Colon (tissue), 2 donors: ENCODE data around the gene THOC6.

ENCODE experiments used
- FAIRE-seq: peaks from 2 replicates; lab custom pipeline; 2012; peaks lifted over from hg19 to GRCh38; lab: Jason Lieb, UNC
- donor health status: control.
- donor health status: control.

Gene THOC6

DNA sequence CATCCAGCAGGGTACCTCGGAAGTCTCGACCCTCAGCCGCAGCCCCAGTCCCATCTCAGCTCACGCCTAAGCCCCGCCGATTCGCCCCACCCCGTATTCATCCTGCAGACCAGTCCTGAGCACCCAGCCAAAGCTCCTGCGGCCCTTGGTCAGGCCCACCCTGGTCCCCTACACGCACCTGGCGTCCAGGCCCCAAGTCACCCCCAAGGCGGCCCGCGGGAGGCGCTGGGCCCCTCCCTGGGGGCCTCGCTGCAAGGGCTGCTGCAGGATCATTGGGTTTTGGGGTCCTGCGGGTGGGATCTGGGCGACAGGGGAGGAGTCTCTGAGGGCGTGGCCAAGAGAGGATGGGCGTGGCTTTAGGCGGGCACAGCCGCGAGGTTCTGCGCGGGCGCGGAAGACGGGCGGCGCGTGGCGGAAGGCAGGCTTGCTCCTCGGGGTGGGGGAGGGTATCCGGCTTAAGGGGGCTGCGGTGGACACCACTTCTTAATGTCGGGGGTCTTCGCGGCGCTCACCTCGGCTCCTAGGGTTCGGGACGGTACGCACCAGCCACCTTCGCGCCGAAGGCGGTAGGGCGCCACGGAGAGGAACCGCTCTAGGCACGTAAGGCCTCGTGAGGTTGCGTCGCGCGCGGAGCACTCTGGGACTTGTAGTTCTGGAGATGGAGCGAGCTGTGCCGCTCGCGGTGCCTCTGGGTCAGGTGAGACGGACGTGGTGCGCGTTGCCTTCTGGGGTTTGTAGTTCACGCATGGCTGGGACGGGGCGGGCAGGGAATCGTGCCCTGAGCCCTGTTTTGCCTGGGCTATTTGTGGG is at the start of gene THOC6, which contains the start of gene HCFC1R1:
THOC6 (plus strand) TSS at position 367 of the 810 bp plus-strand sequence; CDS start at position 659, 292 bp downstream.
HCFC1R1 (minus strand) TSS at position 274 of the 810 bp plus-strand sequence; CDS start at position 273, 1 bp downstream.
- FAIRE-seq = no peak

GRCh38 chr16:2974319-2975056 is 49.3 kb upstream of the THOC6 start:
- FAIRE-seq = no peak

- no peak for FAIRE-seq
Observed at GRCh38 chr16:2975161-2975795, 48.6 kb upstream of the THOC6 start.

GRCh38 chr16:2976201-2976600 is 47.6 kb upstream of the THOC6 start:
- no peak for FAIRE-seq

DNA sequence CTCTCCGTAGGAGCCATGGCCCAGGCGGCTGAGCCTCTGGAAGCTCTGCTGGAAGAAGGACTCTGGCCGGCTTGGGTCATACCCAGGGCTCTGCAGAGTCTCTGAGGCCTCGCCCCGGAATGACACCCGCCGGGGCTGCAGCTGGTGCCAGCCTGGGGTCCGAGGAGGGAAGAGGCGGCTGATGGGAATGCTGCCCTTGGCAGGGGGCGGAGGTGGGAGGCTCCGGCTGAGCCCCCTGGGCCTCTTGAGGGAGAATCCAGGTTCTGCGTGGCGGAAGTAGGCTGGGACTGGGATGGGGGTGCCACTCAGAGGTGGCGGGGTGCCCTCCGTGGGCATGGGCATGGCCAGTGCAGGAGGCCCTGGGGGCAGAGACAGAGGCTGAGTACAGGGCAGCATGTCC is 47.2 kb upstream of the THOC6 start:
- FAIRE-seq = no peak

DNA sequence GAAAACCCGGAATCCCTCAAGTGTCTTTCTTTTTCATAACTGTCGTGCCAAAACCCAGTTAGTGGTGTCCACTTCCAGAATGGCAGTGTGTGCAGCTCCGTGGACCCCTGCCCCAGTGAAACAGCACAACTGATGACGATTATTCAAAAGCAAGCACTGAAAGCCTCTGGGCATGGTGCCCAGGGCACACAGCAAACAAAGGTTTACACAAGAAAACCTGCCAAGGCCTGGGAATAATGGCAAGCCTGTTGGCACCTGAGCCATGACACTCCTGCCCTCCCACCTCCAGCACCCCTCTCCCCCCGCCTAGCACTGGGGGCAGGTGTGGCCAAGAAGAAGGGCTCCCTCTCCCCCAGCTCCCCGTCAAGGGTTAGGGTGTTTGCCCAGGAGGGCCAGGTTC is 46.4 kb upstream of the THOC6 start:
- FAIRE-seq = no peak

GRCh38 chr16:2979669-2980226 is 44.1 kb upstream of the THOC6 start:
- FAIRE-seq = no peak

DNA sequence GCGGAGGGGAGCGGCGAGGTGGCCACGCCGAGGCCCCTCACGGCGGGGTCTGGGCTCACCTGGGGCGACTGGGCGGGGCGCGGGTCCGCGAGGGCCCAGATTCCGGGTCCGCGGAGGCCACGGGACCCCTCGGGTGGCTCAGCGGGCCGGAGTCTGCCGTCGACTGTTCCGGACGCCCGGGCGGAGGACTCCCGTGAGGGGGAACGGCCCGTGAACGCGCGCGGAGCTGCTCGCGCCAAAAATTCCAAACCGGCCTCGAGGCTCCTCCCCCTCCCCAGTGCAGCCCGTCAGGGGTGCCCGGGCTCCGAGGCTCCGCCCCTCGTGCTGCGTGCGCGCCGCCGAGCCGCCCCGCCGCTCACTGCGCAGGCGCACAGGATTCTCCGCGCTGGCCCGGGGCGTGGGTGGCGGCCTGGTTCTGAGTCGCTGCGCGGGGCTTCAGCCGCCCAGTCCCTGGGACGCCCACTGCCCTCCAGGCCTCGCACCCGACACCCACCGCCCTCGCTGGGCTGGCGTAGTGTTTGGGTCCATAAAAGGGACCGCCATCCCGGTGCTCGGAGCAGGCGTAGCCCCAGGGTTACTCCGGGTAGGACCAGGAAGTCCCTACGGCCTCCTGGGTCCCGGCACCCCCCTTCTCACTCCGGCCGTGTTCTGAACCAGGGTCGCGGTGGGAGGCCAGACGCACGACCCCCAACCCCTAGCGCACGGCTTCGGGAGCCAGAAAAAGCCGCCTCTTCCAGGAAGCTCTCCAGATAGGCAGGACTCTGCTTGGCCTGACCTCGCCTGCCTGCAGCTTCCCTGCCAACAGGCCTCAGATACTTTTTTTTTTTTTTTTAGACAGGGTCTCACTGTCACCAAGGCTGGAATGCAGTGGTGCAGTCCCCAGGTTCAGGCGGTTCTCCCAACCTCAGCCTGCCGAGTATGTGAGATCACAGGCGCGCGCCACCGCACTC is 43.3 kb upstream of the THOC6 start, which contains the start of gene PKMYT1:
PKMYT1 (minus strand) TSS at position 220 of the 950 bp plus-strand sequence. CDS start 789 bp downstream, outside the sequence.
- no peak for FAIRE-seq

DNA sequence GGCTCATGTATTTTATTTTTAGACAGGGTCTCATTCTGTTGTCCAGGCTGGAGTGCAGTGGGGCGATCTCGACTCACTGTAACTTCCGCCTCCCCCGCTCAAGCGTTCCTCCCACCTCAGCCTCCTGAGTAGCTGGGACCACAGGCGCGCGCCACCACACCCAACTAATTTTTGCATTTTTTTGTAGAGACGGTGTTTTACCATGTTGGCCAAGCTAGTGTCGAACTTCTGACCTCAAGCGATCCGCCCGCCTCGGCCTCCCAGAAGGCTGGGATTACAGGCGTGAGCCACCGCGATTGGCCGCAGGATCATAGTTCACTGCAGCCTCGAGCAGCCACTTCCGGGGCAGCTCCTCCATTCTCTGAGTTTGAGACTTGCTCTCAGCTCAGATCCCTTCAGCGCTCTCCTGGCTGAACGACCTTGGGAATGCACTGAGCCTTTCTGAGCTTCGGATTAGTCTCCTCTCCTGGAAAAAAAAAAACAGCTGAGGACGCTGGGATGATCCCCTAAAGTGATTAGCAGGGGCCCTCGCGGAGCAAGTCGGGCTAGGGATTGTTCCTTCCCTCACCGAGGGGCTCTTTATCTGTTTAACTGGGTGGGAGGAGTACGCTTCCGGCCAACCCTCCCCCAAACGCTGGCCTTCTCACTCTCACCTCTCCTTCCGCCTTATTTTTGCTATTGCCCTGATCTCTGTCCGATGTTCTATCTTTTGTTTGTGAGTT is 42.5 kb upstream of the THOC6 start:
- FAIRE-seq = no peak

DNA sequence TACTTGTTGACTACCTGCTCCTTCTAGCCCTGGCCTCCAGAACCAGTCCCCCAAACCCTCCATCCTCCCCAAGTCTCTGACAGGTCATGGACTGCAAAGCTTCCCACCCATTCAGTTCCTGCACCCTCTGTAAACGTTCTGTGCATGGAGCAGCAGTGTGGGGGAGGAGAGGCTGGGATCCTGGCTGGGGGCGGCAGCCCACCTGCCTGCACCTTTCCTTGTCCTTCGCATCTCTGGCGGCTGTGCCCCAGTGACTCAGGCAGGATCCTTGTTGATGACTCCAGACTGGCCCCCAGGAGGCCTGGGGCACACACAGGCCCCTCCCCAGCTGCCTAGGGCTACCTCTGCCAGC is 42.0 kb upstream of the THOC6 start:
- FAIRE-seq = no peak

GRCh38 chr16:2982402-2982801 is 41.4 kb upstream of the THOC6 start:
- no peak for FAIRE-seq

- no peak for FAIRE-seq
Observed at GRCh38 chr16:2983706-2984136, 40.1 kb upstream of the THOC6 start.

DNA sequence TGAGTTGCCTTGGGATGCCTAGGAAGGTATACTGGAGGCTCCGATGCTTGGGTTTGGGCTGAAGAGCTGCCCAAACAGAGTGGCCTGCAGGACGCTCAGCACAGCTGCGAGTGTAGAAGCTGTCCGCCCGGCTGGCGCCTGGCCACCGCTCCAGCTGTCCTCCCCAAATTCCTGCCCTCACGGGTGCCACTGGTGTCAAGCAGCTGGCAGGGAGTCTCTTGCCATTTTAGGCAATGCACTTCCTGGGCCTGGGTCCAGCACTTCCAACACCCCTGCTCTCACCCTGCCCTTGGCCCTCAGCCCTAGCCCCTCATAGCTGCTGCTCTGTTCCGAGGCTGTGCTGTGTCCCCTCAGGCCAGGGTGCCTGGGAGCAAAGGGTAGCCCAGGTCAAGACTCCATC is 38.4 kb upstream of the THOC6 start:
- no peak for FAIRE-seq

DNA sequence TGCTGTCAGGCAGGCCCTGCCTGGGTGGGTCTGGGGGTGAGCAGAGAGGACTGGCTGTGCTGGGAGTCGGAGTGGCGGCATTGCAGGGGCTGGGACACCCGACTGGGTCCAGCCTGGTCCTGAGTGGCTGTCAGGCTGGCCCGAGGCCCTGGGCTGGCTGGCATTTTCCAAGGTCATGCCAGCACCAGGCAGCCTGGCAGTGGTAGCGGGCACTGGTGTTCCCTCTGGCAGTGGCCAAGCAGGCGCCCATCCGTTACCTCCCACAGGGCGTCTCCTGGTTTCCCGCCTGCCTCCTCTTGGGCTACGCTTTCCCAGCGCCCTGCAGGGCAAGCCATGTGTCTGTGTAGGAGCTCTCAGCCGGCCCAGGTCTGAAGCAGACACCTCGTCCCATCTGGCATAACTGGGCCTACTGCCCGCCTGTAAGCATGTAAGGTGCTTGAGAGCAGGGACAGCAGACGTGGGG is 37.9 kb upstream of the THOC6 start:
- FAIRE-seq = no peak

DNA sequence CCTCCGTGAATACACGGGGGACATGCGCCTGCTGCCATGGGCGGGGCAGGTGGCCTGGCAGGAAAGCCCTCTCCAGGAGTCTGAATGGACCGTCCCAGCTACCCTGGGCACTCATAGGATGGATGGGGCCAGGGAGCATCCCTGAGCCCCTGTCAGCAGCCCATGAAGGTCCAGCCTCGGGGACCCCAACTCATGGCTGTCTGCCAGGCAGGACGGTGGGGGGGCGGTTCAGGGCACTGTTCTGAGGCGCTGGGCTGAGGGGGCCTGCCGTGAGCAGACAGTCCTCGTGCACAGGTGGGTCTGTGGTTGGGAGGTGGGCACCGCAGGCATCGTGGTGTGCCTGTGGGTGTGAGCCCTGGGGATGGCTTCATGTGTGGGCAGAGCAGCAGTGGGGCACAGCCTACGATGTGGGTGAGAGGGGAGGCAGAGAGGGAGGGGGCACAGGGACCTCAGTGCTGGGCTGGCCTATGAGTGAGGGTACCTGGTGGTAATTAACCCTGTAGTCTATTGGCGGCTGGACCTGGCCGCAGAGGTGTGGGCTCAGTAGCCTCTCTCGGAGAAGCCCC is 37.1 kb upstream of the THOC6 start:
- FAIRE-seq = no peak

DNA sequence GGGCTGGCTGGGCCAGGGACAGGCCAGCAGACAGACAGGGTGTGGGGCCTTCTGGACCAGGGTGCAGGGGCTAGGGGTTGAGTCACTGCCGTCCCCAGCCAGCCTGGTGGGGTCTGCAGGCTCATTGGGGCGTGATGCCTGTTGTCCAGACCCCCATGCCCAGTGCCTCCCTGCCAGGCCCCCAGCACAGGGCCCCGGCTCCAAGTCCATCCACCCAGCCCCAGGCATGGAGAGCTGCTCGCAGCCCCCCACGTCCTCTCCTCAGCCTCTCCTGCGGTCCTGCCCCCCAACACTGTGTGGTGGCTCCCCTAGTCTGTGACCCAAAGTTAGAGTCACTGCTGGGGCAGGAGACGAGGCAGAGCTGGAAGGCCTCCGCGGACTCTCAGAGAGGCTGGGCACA is 36.5 kb upstream of the THOC6 start:
- FAIRE-seq = no peak

DNA sequence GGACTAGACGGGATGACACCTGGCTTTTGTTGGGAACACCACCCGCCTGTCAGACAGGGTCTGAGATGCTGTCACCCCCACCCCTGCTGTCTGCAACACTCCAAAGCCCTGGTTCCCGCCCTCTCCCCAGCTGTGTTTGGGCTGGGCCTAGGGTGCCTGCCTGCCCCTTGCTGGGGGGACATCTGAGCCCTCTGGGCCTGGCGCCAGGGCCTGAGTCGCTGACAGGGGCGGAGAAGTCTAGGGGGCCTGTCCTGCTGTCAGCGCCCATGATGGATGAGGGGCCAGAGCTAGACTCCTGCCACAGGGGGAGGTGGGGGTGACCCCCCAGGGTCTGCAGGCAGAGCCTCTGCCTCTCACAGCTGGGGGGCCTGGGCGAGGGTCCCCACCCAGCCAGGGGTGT is 36.0 kb upstream of the THOC6 start:
- FAIRE-seq = no peak

DNA sequence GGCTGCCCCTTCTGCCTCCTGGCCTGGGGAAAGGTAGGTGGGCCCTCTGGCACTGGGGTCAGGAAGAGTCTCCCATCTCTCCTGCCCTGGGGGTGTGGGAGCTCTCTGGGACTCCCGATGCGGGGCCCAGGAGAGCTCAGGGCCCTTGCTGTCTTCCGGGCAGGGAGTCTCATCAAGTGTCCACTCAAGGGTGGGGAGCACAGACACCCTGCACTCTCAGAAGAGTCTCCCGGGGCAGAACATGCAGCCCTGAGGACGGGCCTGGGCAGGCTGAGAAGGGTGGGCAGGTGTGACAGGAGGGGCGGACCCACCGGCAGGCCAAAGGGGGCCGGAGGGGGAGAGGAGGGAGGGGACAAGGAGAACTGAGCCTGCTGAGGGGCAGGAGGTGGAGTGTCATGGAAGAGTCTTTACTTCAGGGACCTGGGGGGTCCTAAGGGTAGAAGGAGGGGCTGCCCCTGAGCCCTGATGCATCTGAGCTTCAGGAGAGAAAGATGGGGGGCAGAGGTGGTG is 35.2 kb upstream of the THOC6 start:
- FAIRE-seq = no peak

- no peak for FAIRE-seq
Observed at GRCh38 chr16:2990891-2991290, 32.9 kb upstream of the THOC6 start.
